Neuronal stem cell (in vitro differentiated cells): ENCODE data around the gene EIF2AK2.
"Not testable (repeated sequence)": the region's sequence is repeated elsewhere in the genome, so short reads cannot be mapped to it uniquely, and the experiment has no call there.

Experiments
- DNase-seq: peaks from one replicate; pipeline ENCODE4 v3.0.0-alpha.2; 2013; ENCODE audit warnings: low spot score
- H2AFZ ChIP-seq: one replicate; pipeline ENCODE4 v1.6.1; 2013; ENCODE audit warnings: mild to moderate bottlenecking, low read length, inconsistent platforms
- H2AK5ac ChIP-seq: 2 replicates; pipeline ENCODE4 v1.6.1; 2013; ENCODE audit warnings: low read depth, mild to moderate bottlenecking, inconsistent platforms, low read length, moderate library complexity, mixed read lengths
- H2BK120ac ChIP-seq: 2 replicates; pipeline ENCODE4 v1.6.1; 2013; ENCODE audit warnings: low read depth, mild to moderate bottlenecking, inconsistent platforms, low read length, moderate library complexity, mixed read lengths
- H2BK12ac ChIP-seq: one replicate; pipeline ENCODE4 v1.6.1; 2013; ENCODE audit warnings: low read length, inconsistent platforms
- H2BK15ac ChIP-seq: 2 replicates; pipeline ENCODE4 v1.6.1; 2013; ENCODE audit warnings: mild to moderate bottlenecking, low read length, inconsistent platforms, mixed read lengths
- H2BK5ac ChIP-seq: one replicate; pipeline ENCODE4 v1.6.1; 2013; ENCODE audit warnings: inconsistent platforms, mild to moderate bottlenecking, low read length, moderate library complexity
- H3K14ac ChIP-seq: one replicate; pipeline ENCODE4 v1.6.1; 2013; ENCODE audit warnings: low read length, inconsistent platforms
- H3K18ac ChIP-seq: 2 replicates; pipeline ENCODE4 v1.6.1; 2013; ENCODE audit warnings: low read length, inconsistent platforms
- H3K23ac ChIP-seq: 2 replicates; pipeline ENCODE4 v1.6.1; 2013; ENCODE audit warnings: low read depth, mild to moderate bottlenecking, mixed read lengths, low read length, inconsistent platforms; ENCODE audit not compliant: poor library complexity
- H3K27ac ChIP-seq: replicated peaks from 3 replicates; pipeline ENCODE4 v1.5.1; 2013; ENCODE audit warnings: low read length, inconsistent platforms
- H3K27me3 ChIP-seq, 3 experiments: 2 replicates each; pipeline ENCODE4 v1.6.1; 2013; ENCODE audit warnings: low read length in 3 of 3, mild to moderate bottlenecking in 2 of 3, inconsistent platforms in 1 of 3, low read depth in 1 of 3, mixed read lengths in 1 of 3, moderate library complexity in 1 of 3; ENCODE audit not compliant: control insufficient read depth in 3 of 3, insufficient read depth in 3 of 3
- H3K36me3 ChIP-seq, 2 donors: replicated peaks in 1 of 2; 2 replicates each; pipeline ENCODE4 v1.6.1; 2013; ENCODE audit warnings: low read length in 2 of 2; ENCODE audit not compliant: control insufficient read depth in 2 of 2, insufficient read depth in 2 of 2
- H3K4ac ChIP-seq: 2 replicates; pipeline ENCODE4 v1.6.1; 2013; ENCODE audit warnings: inconsistent platforms, mild to moderate bottlenecking, low read length, moderate library complexity
- H3K4me1 ChIP-seq, 2 donors: 1 replicate in 1 of 2; 2 replicates in 1 of 2; pipeline ENCODE4 v1.6.1; 2013; ENCODE audit warnings: low read length in 2 of 2, low read depth in 1 of 2; ENCODE audit not compliant: control insufficient read depth in 2 of 2, insufficient read depth in 1 of 2
- H3K4me2 ChIP-seq: one replicate; pipeline ENCODE4 v1.6.1; 2013; ENCODE audit warnings: mild to moderate bottlenecking, low read length, inconsistent platforms; ENCODE audit not compliant: insufficient read depth, poor library complexity, severe bottlenecking
- H3K4me3 ChIP-seq, 2 donors: 2 replicates each; pipeline ENCODE4 v1.5.1; 2013; ENCODE audit warnings: low read length in 2 of 2, mild to moderate bottlenecking in 2 of 2, inconsistent platforms in 1 of 2, moderate library complexity in 1 of 2
- H3K79me1 ChIP-seq: one replicate; pipeline ENCODE4 v1.6.1; 2013; ENCODE audit warnings: low read depth, mild to moderate bottlenecking, inconsistent platforms, low read length, moderate library complexity
- H3K9ac ChIP-seq: one replicate; pipeline ENCODE4 v1.6.1; 2013; ENCODE audit warnings: mild to moderate bottlenecking, low read depth, low read length, inconsistent platforms; ENCODE audit not compliant: poor library complexity
- H3K9me3 ChIP-seq, 2 donors: replicated peaks in 1 of 2; 2 replicates each; pipeline versions ENCODE3 to v1.6.1; 2013; ENCODE audit warnings: low read length in 2 of 2, mild to moderate bottlenecking in 2 of 2, inconsistent platforms in 1 of 2, low read depth in 1 of 2, mixed read lengths in 1 of 2, moderate library complexity in 1 of 2; ENCODE audit not compliant: control insufficient read depth in 2 of 2, insufficient read depth in 1 of 2
- H4K8ac ChIP-seq: one replicate; pipeline ENCODE4 v1.6.1; 2013; ENCODE audit warnings: low read depth, mild to moderate bottlenecking, inconsistent platforms, low read length, moderate library complexity
- H4K91ac ChIP-seq: one replicate; pipeline ENCODE4 v1.6.1; 2013; ENCODE audit warnings: low read length, low read depth, mild to moderate bottlenecking, inconsistent platforms; ENCODE audit not compliant: poor library complexity
- WGBS, 2 donors: extraction: QIAGEN DNeasy Blood & Tissue Kit; methylation state at CpG; one replicate each; pipeline ENCODE4 v1.1.7; 2013; ENCODE audit warnings: missing lambda C conversion rate in 2 of 2, mixed read lengths in 1 of 2; ENCODE audit not compliant: insufficient read length in 2 of 2, insufficient replicate concordance in 1 of 2; ENCODE audit errors: extremely low coverage in 2 of 2; 5-methylcytosine and 5-hydroxymethylcytosine counted together

EIF2AK2 gene

DNA sequence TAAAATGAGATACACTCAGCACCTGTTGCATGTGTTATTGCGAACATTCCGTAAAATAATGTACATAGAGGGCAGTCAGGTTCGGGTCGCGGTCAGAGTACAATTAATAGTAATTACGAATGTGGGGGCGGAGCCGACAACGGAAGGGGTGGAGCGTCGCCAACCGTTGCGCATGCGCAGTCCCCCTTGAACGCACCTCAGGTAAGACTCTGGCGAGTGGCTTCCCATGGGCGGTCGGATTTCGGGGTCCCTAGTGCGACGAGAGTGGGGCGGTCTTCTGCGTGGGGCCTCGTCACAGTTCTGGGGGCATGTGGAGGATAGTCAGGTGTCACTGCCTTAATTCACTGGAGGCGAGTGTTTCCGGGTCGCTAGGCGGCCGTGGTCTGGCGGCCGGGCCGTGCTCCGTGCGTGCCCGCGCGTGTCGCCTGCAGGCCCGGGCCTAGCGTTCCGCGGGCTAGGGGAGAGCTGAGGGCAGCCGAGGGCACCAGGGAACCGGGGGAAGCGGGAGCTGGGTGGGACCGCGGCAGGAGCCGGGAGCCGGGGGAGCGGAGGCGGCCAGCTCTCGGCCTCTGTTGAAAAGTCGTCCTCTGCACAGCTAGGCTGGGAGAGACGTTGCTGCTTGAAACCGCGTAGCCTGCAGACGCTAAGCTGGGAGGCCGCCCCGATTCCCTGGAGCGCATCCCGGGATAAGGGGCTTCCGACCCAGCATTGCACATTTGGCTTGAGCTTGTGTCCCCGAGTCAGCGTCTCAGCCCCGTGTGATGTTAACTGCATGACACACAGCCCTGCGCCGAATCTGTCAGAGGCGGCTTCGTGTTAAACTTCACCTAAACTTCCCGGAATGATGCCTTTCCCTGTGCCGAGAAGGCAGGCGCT is 39.8 kb upstream of the EIF2AK2 start, which contains the start of gene CEBPZOS:
Gene CEBPZOS (plus strand): TSS at position 177 of the 876 bp plus-strand sequence. CDS start 3,209 bp downstream, outside the sequence.
- peak within 1 kb of the TSS; percentile 38 for H3K14ac ChIP-seq
- no peak within 1 kb of the TSS for H3K4ac ChIP-seq
- H3K9ac ChIP-seq = peak within 1 kb of the TSS; percentile 85
- no peak within 1 kb of the TSS for H3K27ac ChIP-seq
- peak within 1 kb of the TSS in 1 of 2 donors; percentile 89 for H3K4me3 ChIP-seq
- H2BK120ac ChIP-seq = no peak within 1 kb of the TSS
- peak within 1 kb of the TSS; percentile 67 for H2BK5ac ChIP-seq
- peaks cover 0 to 5% of the 10 kb centered on the region in 2 donors for H3K4me1 ChIP-seq
- DNase-seq = peak; percentile 61
- H4K91ac ChIP-seq = no peak within 1 kb of the TSS
- H3K36me3 ChIP-seq = peaks cover 0 to 13% of the 10 kb centered on the region in 2 donors
- H2BK15ac ChIP-seq = peak within 1 kb of the TSS; percentile 16
- no peak within 1 kb of the TSS for H2AFZ ChIP-seq
- peak within 1 kb of the TSS; percentile 78 for H3K4me2 ChIP-seq
- peak within 1 kb of the TSS; percentile 9 for H4K8ac ChIP-seq
- H2BK12ac ChIP-seq = peak within 1 kb of the TSS; percentile 41
- no CpG with 5 or more reads among the region's 72 CpGs for WGBS, 2 donors
- no peaks in the 10 kb centered on the region for H3K27me3 ChIP-seq
- no peak within 1 kb of the TSS for H2AK5ac ChIP-seq
- peak within 1 kb of the TSS; percentile 93 for H3K18ac ChIP-seq
- peaks cover 6% of the 10 kb centered on the region for H3K79me1 ChIP-seq
- H3K9me3 ChIP-seq = no peaks in the 10 kb centered on the region
- peak within 1 kb of the TSS; percentile 70 for H3K23ac ChIP-seq

DNA sequence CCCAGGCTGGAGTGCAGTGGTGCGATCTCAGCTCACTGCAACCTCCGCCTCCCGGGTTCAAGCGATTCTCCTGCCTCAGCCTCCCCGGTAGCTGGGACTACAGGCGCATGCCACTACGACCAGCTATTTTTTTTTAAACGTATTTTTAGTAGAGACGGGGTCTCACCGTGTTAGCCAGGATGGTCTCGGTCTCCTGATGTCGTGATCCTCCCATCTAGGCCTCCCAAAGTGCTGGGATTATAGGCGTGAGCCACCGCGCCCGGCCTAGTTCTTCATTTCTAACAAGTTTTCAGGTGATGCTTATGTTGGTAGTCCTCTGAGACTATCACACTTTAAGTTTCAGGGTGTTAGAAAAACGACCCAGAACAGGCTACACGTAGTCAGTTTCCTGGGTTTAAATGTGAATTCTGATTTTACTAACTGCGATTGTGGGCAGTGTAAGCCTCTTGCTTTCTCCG is 39.1 kb upstream of the EIF2AK2 start:
- H4K8ac ChIP-seq, H3K27ac ChIP-seq, H3K4ac ChIP-seq, H4K91ac ChIP-seq, DNase-seq, H2BK12ac ChIP-seq, H3K27me3 ChIP-seq, H3K9me3 ChIP-seq, H2BK120ac ChIP-seq, H2BK15ac ChIP-seq, H3K4me1 ChIP-seq, H3K18ac ChIP-seq, H3K23ac ChIP-seq, H3K14ac ChIP-seq, H3K79me1 ChIP-seq, H3K36me3 ChIP-seq, H2AFZ ChIP-seq, H3K9ac ChIP-seq, H2BK5ac ChIP-seq, H2AK5ac ChIP-seq: not testable (repeated sequence)
- WGBS, 2 donors = no CpG with 5 or more reads among the region's 20 CpGs
- peak overlapping the region in 1 of 2 donors; percentile 89 for H3K4me3 ChIP-seq
- H3K4me2 ChIP-seq = peak overlapping the region; percentile 78

- Histone ChIP-seq H3K18ac (no peak overlapping the region), H4K8ac (no peak overlapping the region), H3K27ac (no peak overlapping the region), H3K23ac (no peak overlapping the region), H3K4ac (no peak overlapping the region), H3K27me3 (no peaks in the 10 kb centered on the region), H3K79me1 (peaks cover 6% of the 10 kb centered on the region), H2AFZ (no peak overlapping the region), H3K9me3 (no peaks in the 10 kb centered on the region), H2BK15ac (no peak overlapping the region), H2BK5ac (no peak overlapping the region), H2AK5ac (no peak overlapping the region), H3K4me3 (no peak overlapping the region), H3K4me1 (peaks cover 3 to 10% of the 10 kb centered on the region in 2 donors), H3K14ac (no peak overlapping the region), H3K9ac (no peak overlapping the region), H2BK120ac (no peak overlapping the region), H2BK12ac (no peak overlapping the region), H4K91ac (no peak overlapping the region), H3K36me3 (no peaks in the 10 kb centered on the region), H3K4me2 (no peak overlapping the region)
- WGBS, 2 donors = no CpG with 5 or more reads among the region's 1 CpG
- DNase-seq = no peak
Measured at GRCh38 chr2:37192551-37192950, 35.8 kb upstream of the EIF2AK2 start.

GRCh38 chr2:37191747-37192146 is 35.0 kb upstream of the EIF2AK2 start:
- Histone ChIP-seq H3K18ac (peak overlapping the region; percentile 52), H3K9me3 (no peaks in the 10 kb centered on the region), H3K9ac (no peak overlapping the region), H3K27ac (no peak overlapping the region), H2BK15ac (peak overlapping the region; percentile 10), H3K4me1 (peaks cover 3 to 10% of the 10 kb centered on the region in 2 donors), H3K4me2 (no peak overlapping the region), H3K4ac (no peak overlapping the region), H3K27me3 (no peaks in the 10 kb centered on the region), H2BK120ac (no peak overlapping the region), H4K91ac (no peak overlapping the region), H3K79me1 (peaks cover 4% of the 10 kb centered on the region), H4K8ac (peak overlapping the region; percentile 29), H3K23ac (no peak overlapping the region), H2AK5ac (no peak overlapping the region), H3K4me3 (peak overlapping the region in 1 of 2 donors; percentile 63), H2AFZ (peak overlapping the region; percentile 36), H3K36me3 (no peaks in the 10 kb centered on the region), H2BK12ac (no peak overlapping the region), H2BK5ac (peak overlapping the region; percentile 35), H3K14ac (no peak overlapping the region)
- DNase-seq = no peak
- no CpG with 5 or more reads among the region's 6 CpGs for WGBS, 2 donors
